ENCODE measurements around the gene PDE3B.
"Not testable (repeated sequence)": the region's sequence is repeated elsewhere in the genome, so short reads cannot be mapped to it uniquely, and the experiment has no call there.

Gene PDE3B
- 66.9 to 545 reads per million in 2 experiments for total RNA-seq

DNA sequence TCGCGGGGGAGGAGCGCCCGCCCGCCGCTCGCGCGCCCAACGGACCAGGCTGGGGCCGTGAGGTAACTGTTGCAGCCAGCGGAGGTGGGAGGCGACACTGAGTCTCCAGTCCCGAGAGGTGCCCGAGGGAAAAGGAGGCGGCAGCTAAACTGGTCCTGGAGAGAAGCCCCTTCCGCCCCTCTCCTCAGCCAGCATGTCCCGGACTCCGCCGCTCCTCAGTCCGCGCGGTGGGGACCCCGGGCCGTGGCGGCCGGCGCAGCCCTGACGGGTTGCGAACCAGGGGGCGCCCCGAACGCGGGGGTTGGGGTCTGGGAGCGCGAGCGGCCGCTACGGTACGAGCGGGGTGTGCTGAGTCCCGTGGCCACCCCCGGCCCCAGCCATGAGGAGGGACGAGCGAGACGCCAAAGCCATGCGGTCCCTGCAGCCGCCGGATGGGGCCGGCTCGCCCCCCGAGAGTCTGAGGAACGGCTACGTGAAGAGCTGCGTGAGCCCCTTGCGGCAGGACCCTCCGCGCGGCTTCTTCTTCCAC lies at the start of gene PDE3B:
TSS of gene PDE3B (plus strand) at position 108 of the 529 bp plus-strand sequence. CDS start at position 380, 272 bp downstream.
- DNase-seq (ENCODE audit: low read depth) = peak; percentile 50

GRCh38 chr11:14595261-14595660 lies 48.3 kb upstream of the PDE3B start:
- not testable (repeated sequence) for DNase-seq (ENCODE audit: low read depth)

DNA sequence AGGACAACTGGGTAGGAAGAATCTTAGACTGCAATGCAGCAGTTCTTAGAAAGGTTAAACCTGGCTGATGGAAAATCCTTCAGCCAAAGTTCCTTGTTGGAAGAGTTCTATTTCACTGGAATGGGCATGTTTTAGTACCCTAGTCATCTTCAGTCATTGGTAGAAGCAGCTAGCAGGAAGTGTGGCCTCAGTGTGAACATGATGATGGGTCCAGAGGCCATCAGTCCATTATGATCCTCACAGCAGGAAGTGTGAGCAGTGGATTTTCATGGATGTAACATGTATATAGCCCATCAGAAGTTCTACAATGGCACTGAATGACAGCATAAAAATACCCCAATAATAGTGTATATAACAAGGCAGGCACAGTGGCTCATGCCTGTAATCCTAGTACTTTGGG lies 35.9 kb upstream of the PDE3B start:
- no peak for DNase-seq (ENCODE audit: low read depth)

GRCh38 chr11:14609902-14610301 lies 33.7 kb upstream of the PDE3B start:
- DNase-seq (ENCODE audit: low read depth) = no peak

GRCh38 chr11:14611939-14612338 lies 31.7 kb upstream of the PDE3B start:
- DNase-seq (ENCODE audit: low read depth) = no peak

- DNase-seq (ENCODE audit: low read depth) = no peak
Measured at GRCh38 chr11:14612694-14613093, 30.9 kb upstream of the PDE3B start.

GRCh38 chr11:14614091-14614622 lies 29.4 kb upstream of the PDE3B start:
- no peak for DNase-seq (ENCODE audit: low read depth)

- no peak for DNase-seq (ENCODE audit: low read depth)
Measured at GRCh38 chr11:14617241-14618027, 26.2 kb upstream of the PDE3B start.

GRCh38 chr11:14618060-14618459 lies 25.5 kb upstream of the PDE3B start:
- no peak for DNase-seq (ENCODE audit: low read depth)

- DNase-seq (ENCODE audit: low read depth) = no peak
Measured at GRCh38 chr11:14619603-14620531, 23.7 kb upstream of the PDE3B start.

GRCh38 chr11:14622223-14622954 lies 21.2 kb upstream of the PDE3B start:
- no peak for DNase-seq (ENCODE audit: low read depth)

DNA sequence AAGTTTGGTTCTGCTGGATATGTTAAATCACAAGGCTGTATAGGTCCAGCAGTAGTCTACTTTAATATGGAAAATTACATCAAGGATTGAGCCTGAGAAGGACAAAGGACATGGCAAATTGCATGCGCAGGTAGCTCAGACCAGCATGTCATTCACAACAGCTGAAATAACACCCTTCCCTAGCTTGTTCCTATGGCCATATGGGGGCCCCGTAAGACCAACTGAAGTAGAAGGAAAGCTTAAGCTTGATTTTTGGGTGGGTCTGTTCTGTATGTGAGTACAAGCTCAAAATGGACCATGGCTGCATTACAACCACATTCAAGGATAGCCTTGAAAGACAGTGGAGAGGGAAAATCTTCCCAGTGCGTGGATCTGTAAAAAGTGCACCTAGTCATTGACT lies 20.6 kb upstream of the PDE3B start:
- no peak for DNase-seq (ENCODE audit: low read depth)

GRCh38 chr11:14625586-14626205 lies 17.9 kb upstream of the PDE3B start:
- no peak for DNase-seq (ENCODE audit: low read depth)

DNA sequence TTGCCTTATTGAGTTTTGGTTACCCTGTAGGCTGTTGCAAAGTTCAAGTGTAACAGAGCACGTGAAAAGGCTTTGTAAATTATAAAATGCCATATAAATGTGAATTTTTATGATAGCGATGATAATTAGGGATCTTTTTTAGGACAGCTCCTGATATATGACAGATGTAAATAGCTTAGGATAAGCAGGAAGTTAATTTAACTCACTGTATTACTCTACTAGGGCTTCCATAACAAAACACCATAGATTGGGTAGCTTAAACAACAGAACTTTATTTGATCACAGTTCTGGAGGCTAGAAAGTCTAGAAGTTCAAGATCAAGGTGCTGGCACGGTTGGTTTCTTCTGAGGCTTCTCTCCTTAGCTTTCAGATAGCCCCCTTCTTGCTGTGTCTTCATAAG lies 17.0 kb upstream of the PDE3B start:
- no peak for DNase-seq (ENCODE audit: low read depth)

DNA sequence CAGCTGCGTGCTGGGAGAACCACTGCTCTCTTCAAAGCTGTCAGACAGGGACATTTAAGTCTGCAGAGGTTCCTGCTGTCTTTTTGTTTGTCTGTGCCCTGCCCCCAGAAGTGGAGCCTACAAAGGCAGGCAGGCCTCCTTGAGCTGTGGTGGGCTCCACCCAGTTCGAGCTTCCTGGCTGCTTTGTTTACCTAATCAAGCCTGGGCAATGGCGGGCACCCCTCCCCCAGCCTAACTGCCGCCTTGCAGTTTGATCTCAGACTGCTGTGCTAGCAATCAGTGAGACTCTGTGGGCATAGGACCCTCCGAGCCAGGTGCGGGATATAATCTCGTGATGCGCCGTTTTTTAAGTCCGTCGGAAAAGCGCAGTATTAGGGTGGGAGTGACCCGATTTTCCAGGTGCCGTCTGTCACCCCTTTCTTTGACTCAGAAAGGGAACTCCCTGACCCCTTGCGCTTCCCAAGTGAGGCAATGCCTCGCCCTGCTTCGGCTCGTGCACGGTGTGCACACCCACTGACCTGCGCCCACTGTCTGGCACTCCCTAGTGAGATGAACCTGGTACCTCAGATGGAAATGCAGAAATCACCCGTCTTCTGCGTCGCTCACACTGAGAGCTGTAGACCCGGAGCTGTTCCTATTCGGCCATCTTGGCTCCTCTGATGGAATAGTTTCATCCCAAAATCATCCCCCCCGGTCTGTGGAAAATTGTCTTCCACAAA lies 9.9 kb upstream of the PDE3B start:
- DNase-seq (ENCODE audit: low read depth) = peak; percentile 50

GRCh38 chr11:14634813-14635212 lies 8.8 kb upstream of the PDE3B start:
- no peak for DNase-seq (ENCODE audit: low read depth)

DNA sequence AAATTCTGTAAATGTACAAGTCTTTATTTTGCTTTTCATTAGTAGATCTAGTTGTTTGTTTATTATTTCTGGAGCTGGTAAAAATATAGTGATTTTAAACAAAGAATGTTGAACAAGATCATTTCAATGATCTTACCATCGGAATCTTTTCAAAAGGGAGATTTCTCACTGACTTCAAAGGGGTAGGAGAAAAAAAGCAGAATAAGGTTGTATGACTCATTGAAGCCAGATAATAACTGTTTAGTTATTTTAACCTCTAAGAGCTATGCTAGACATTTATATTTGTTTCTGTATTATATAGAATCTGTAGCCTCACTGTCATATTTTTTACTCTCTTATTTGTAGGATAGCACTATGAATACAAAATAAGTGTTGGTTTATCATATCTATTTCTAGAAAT lies 8.1 kb upstream of the PDE3B start:
- DNase-seq (ENCODE audit: low read depth) = no peak

GRCh38 chr11:14636119-14636518 lies 7.5 kb upstream of the PDE3B start:
- DNase-seq (ENCODE audit: low read depth) = no peak

DNA sequence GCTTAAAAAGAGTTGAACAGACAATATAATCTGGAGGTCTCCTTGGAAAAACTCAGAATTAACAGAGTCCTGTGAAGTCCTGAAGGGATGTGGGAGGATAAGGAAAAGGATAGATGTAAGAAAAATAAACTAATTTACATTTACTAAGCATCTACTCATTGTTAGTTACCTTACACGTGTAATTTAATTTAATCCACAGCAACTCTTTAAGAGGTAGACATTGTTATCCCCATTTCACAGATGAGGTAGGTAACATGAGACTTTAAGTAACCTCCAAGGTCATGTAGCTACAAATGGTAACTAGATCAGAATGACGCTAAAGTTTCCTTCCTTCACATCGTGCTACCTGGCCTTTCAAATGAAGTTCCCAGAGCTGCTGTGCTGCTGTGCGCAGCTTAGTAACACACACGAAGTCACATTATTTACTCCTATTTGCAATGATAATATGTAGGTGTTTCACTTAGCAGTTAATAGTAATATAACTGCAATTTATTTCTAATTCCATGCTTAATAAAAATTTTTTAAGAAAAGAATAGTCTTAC lies 5.7 kb upstream of the PDE3B start:
- DNase-seq (ENCODE audit: low read depth) = no peak

DNA sequence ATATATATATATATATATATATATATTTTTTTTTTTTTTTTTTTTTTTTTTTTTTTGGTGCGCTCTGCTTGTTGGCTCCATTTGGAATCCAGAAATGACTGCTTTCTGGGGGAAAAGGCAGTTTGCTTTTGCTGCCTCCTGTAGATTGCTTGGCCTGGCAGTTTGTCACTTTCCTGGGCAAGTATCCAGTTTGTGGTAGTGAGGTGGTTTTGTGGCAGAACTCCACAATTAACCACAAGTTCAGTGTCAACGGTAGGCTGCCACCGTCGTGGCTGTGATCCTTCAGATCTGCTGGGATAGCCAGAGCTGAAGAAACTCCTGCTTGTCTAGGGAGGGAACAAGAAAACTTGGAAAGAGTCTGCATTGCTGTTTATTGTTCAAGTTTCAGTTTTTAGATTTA lies 5.0 kb upstream of the PDE3B start:
- DNase-seq (ENCODE audit: low read depth) = no peak
